Psoas muscle (tissue), 8 donors: ENCODE measurements around the gene UBE2M. TPM values are rescaled to one million over a fixed set of nuclear protein-coding genes. Genes with fewer than 3 reads are reported as not detected.
"Not testable (repeated sequence)": the region's sequence is repeated elsewhere in the genome, so short reads cannot be mapped to it uniquely, and the experiment has no call there.

ENCODE experiments used
- ATAC-seq, 4 donors: fragments of 200-7000 bp; cut with Tn5 transposase; one replicate each; pipeline ENCODE4 v1.9.1; 2020; ENCODE audit warnings: moderate library complexity in 3 of 4, mild to moderate bottlenecking in 2 of 4
- DNase-seq, 2 donors: peaks; one replicate each; pipeline ENCODE4 v3.0.0-alpha.2; 2020
- H3K27ac ChIP-seq: fragments of 200-600 bp; one replicate; pipeline ENCODE4 v1.8.0; 2022
- H3K27me3 ChIP-seq, 3 donors: fragments of 200-600 bp in 1 of 3; one replicate each; pipeline versions ENCODE4 v1.6.1 to v1.8.0; 2013 to 2022; ENCODE audit warnings: low read length in 2 of 3, mild to moderate bottlenecking in 2 of 3, moderate library complexity in 1 of 3; ENCODE audit not compliant: insufficient read depth in 3 of 3
- H3K36me3 ChIP-seq, 2 donors: fragments of 200-600 bp in 1 of 2; one replicate each; pipeline versions ENCODE4 v1.6.1 to v1.8.0; 2013 to 2022; ENCODE audit warnings: low read depth in 1 of 2, mild to moderate bottlenecking in 1 of 2, moderate library complexity in 1 of 2; ENCODE audit not compliant: insufficient read depth in 1 of 2
- H3K4me1 ChIP-seq: fragments of 200-600 bp; one replicate; pipeline ENCODE4 v1.8.0; 2022
- H3K4me3 ChIP-seq: fragments of 200-600 bp; one replicate; pipeline ENCODE4 v1.8.0; 2022; ENCODE audit warnings: mild to moderate bottlenecking
- H3K9me3 ChIP-seq: fragments of 200-600 bp; one replicate; pipeline ENCODE4 v1.8.0; 2022
- CTCF ChIP-seq: fragments of 200-600 bp; IDR thresholded peaks from one replicate; pipeline ENCODE4 v1.8.0; 2022; ENCODE audit warnings: antibody characterized with exemption
- WGBS, 3 donors: extraction: QIAGEN DNeasy Blood & Tissue Kit; methylation state at CpG; one replicate each; pipeline versions ENCODE4 v1.1.6 to v1.1.7; 2013; 5-methylcytosine and 5-hydroxymethylcytosine counted together
- intact Hi-C, 2 donors: fragments of 100-400 bp; cut with DNase I; formaldehyde crosslinking; loops; one replicate each; pipeline versions ENCODE4 v1.11.0 to v1.14.2; 2022
- long read RNA-seq, 2 donors: library from polyadenylated mRNA; unstranded; transcript quantifications; one replicate each; pipeline ENCODE4 v2.0.0, GENCODE V29; 2021
- polyA plus RNA-seq, 3 donors: library from polyadenylated mRNA; stranded (reverse); fragments of 200-250 nt; gene quantifications; one replicate each; pipeline ENCODE4 v1.2.3, GENCODE V29; 2013
- total RNA-seq, 4 donors: library from RNA; stranded (reverse); fragmentation: NEBNext Ultra II Directional in 2 of 4; extraction: Animal tissue kit (Norgen Biotek cat#: 25700) in 2 of 4; gene quantifications; one replicate each; pipeline versions ENCODE4 v1.2.1 to v1.2.4, GENCODE V29; 2021 to 2023
- donor health status: healthy with polysubstance abuse.
- donor health status: DM: no; HTN: no; CAD: no; lungs with moderate emphysema.
- donor health status: Bipolar disorder and iron deficiency.
- donor health status: healthy.
- donor health status: DM: yes; HTN: yes; CAD: no.
- donor health status: DM: no; HTN: no; CAD: no.
- donor health status: DM: no; HTN: no; CAD: no.
- donor health status: DM: yes; HTN: yes; CAD: no.

UBE2M gene
- total RNA-seq (100 to 1,000 TPM in 3 of 4 donors, 10 to 100 TPM in 1; 95.4 to 146 (median 125) TPM), polyA plus RNA-seq (100 to 1,000 TPM in 2 of 3 donors, 10 to 100 TPM in 1; 86.8 to 146 (median 145) TPM)
- long read RNA-seq, donor 1, transcript UBE2M-201 (6 exons, 1,508 nt): major isoform, 104 of 107 reads
- long read RNA-seq, donor 1, partial matches to known transcripts: 0 of 107 reads
- long read RNA-seq, donor 1, other reads (novel, unspliced or antisense): 3 of 107 reads
- long read RNA-seq, donor 2, transcript UBE2M-201 (6 exons, 1,508 nt): major isoform, 171 of 185 reads
- long read RNA-seq, donor 2, partial matches to known transcripts: 3 of 185 reads
- long read RNA-seq, donor 2, other reads (novel, unspliced or antisense): 11 of 185 reads

- H3K27me3 ChIP-seq: no peaks in the 10 kb centered on the region
- peaks cover 0 to 23% of the 10 kb centered on the region in 2 donors for H3K36me3 ChIP-seq
- H3K4me1 ChIP-seq: peaks cover 63% of the 10 kb centered on the region
- DNase-seq: peak; percentile 62 to 84
- no peak for TF ChIP-seq CTCF
- H3K27ac ChIP-seq: peak within 1 kb of the TSS; percentile 96
- intact Hi-C loops: no loop called here
- no peaks in the 10 kb centered on the region for H3K9me3 ChIP-seq
- peak within 1 kb of the TSS; percentile 84 for H3K4me3 ChIP-seq
- no peak for ATAC-seq
- WGBS, 3 donors: 0 to 1% (median 0%) methylated on average over 28 to 62 of the region's 62 CpGs
Measured at GRCh38 chr19:58558066-58558622, at the start of gene UBE2M. UBE2M (minus strand) TSS chr19:58558611; CDS start chr19:58558381, 230 bp downstream.

GRCh38 chr19:58607213-58607612, 48.8 kb upstream of the UBE2M start:
- H3K36me3 ChIP-seq, H3K4me3 ChIP-seq, intact Hi-C loops, H3K4me1 ChIP-seq, H3K27me3 ChIP-seq, H3K27ac ChIP-seq, H3K9me3 ChIP-seq, DNase-seq: not testable (repeated sequence)
- WGBS, 3 donors: 90 to 92% (median 90%) methylated on average over 4 to 28 of the region's 28 CpGs
- ATAC-seq: peak in 1 of 4 donors; percentile 42

GRCh38 chr19:58606251-58606896, 48.0 kb upstream of the UBE2M start:
- DNase-seq, H3K4me1 ChIP-seq, H3K4me3 ChIP-seq, intact Hi-C loops, H3K27me3 ChIP-seq, H3K27ac ChIP-seq, H3K9me3 ChIP-seq, ATAC-seq, H3K36me3 ChIP-seq: not testable (repeated sequence)
- 70 to 77% (median 74%) methylated on average over 31 to 62 of the region's 62 CpGs for WGBS, 3 donors

- no peak for DNase-seq
- 80 to 86% (median 81%) methylated on average over 4 of the region's 4 CpGs for WGBS, 3 donors
- Histone ChIP-seq H3K4me1 (peaks cover 4% of the 10 kb centered on the region), H3K27me3 (no peaks in the 10 kb centered on the region), H3K27ac (no peak overlapping the region), H3K36me3 (peaks cover 0 to 31% of the 10 kb centered on the region in 2 donors), H3K9me3 (no peaks in the 10 kb centered on the region), H3K4me3 (no peak overlapping the region)
- ATAC-seq: no peak
- intact Hi-C loops: no loop called here
- no peak for TF ChIP-seq CTCF
Measured at GRCh38 chr19:58586133-58586765, 27.8 kb upstream of the UBE2M start.

- ATAC-seq (no peak), DNase-seq (no peak)
- no peak overlapping the region for H3K27ac ChIP-seq
- no peaks in the 10 kb centered on the region for H3K9me3 ChIP-seq
- WGBS, 3 donors: 77 to 84% (median 79%) methylated on average over 6 of the region's 6 CpGs
- H3K36me3 ChIP-seq: peaks cover 0 to 31% of the 10 kb centered on the region in 2 donors
- TF ChIP-seq CTCF: no peak
- intact Hi-C loops: no loop called here
- no peak overlapping the region for H3K4me3 ChIP-seq
- H3K27me3 ChIP-seq: no peaks in the 10 kb centered on the region
- peaks cover 4% of the 10 kb centered on the region for H3K4me1 ChIP-seq
Measured at GRCh38 chr19:58585442-58586132, 27.2 kb upstream of the UBE2M start.
